ENCODE measurements around the gene FGF12. TPM values are rescaled to one million over a fixed set of nuclear protein-coding genes. Genes with fewer than 3 reads are reported as not detected.

The FGF12 gene
- total RNA-seq, 3 donors from 2014 or later = 0.44 to 2.1 (median 0.66) TPM

DNA sequence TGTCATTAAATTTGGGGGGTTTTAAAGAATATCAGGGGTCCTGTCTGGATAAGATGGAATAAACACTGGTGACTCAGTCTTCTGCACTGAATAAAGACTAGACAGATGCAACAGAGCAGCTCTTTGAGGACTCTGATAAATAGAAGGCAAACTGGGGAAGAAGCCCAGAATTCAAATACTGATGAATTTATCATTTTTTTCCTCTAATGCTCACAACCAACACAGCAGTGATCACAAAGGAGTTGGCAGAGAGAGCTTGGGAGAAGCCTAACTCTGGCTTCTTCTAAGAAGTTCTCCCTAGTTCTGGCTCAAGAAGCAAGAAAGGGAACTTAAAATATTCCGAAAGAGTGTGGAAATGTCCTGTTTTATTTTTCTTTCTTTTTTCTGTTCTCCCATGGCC, 597.8 kb downstream of the FGF12 start:
- intact Hi-C loops (cut with DNase I; ENCODE audit: low total_unique reads) = no loop called here
- no peak for DNase-seq (ENCODE audit: low spot score in 2 of 2)
- H3K27me3 ChIP-seq = no peaks in the 10 kb centered on the region
- no peak for TF ChIP-seq POLR2A (IDR thresholded peaks at IDR 0.05)
- TF ChIP-seq CTCF (IDR thresholded peaks at IDR 0.05) = no peak
- TF ChIP-seq POLR2AphosphoS5 (IDR thresholded peaks at IDR 0.05) = no peak
- H3K4me3 ChIP-seq = no peak overlapping the region
- no peaks in the 10 kb centered on the region for H3K9me3 ChIP-seq
- no peak overlapping the region for H3K27ac ChIP-seq
- H3K4me1 ChIP-seq = no peaks in the 10 kb centered on the region
- no peaks in the 10 kb centered on the region for H3K36me3 ChIP-seq

- no peaks in the 10 kb centered on the region for H3K9me3 ChIP-seq
- H3K4me1 ChIP-seq = no peaks in the 10 kb centered on the region
- H3K4me3 ChIP-seq = no peak overlapping the region
- intact Hi-C loops (cut with DNase I; ENCODE audit: low total_unique reads) = no loop called here
- no peaks in the 10 kb centered on the region for H3K27me3 ChIP-seq
- no peaks in the 10 kb centered on the region for H3K36me3 ChIP-seq
- no peak for DNase-seq (ENCODE audit: low spot score in 2 of 2)
- no peak for TF ChIP-seq CTCF (IDR thresholded peaks at IDR 0.05)
- TF ChIP-seq POLR2A (IDR thresholded peaks at IDR 0.05) = no peak
- TF ChIP-seq POLR2AphosphoS5 (IDR thresholded peaks at IDR 0.05) = no peak
- H3K27ac ChIP-seq = no peak overlapping the region
These were observed 598.4 kb downstream of the FGF12 start for GRCh38 chr3:192128922-192129321.

GRCh38 chr3:192128060-192128459, 599.3 kb downstream of the FGF12 start:
- Histone ChIP-seq H3K9me3 (no peaks in the 10 kb centered on the region), H3K27me3 (no peaks in the 10 kb centered on the region), H3K4me1 (no peaks in the 10 kb centered on the region), H3K36me3 (no peaks in the 10 kb centered on the region), H3K4me3 (no peak overlapping the region), H3K27ac (no peak overlapping the region)
- DNase-seq (ENCODE audit: low spot score in 2 of 2) = no peak
- intact Hi-C loops (cut with DNase I; ENCODE audit: low total_unique reads) = no loop called here
- TF ChIP-seq POLR2AphosphoS5 (IDR thresholded peaks at IDR 0.05) = no peak
- TF ChIP-seq CTCF (IDR thresholded peaks at IDR 0.05) = no peak
- TF ChIP-seq POLR2A (IDR thresholded peaks at IDR 0.05) = no peak

DNA sequence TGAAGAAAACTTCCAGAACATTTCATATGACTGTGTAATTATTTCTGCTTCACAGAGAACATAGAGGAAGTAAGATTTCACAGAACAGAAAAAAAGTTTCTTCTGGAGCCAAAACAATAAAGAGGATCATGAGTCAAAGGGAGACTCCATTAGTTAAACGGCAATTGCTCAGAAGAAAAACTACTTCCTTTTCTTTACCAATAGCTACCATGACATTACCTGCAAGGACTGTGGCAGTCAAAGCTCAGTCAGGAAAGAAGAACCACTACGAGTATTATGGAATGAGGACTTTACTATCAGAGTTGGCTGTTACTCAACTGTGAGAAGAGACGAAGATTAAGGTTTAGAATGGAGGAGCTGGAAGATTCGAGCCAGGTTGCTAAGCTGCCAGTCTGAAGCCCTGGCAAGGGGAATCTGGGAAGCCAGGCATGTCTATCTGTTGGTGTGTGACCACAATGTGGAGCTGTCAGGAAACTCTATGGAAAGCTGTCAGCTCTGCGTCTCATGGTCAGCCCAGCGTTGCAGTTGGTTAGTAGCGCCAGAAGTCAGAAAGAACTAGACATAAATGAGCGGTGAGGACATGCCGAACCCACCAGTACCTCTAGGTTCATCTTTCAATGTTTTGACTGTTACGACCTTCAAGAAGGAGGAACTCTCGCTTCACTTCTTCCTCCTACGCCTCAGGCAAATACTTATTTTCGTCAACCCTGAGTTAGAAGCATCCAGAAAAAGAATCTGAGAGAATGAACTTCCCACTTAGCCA, 604.3 kb downstream of the FGF12 start:
- intact Hi-C loops (cut with DNase I; ENCODE audit: low total_unique reads) = no loop called here
- Histone ChIP-seq H3K4me3 (no peak overlapping the region), H3K27me3 (no peaks in the 10 kb centered on the region), H3K9me3 (no peaks in the 10 kb centered on the region), H3K4me1 (no peaks in the 10 kb centered on the region), H3K36me3 (no peaks in the 10 kb centered on the region), H3K27ac (no peak overlapping the region)
- DNase-seq (ENCODE audit: low spot score in 2 of 2) = no peak
- TF ChIP-seq POLR2AphosphoS5 (IDR thresholded peaks at IDR 0.05) (no peak), POLR2A (IDR thresholded peaks at IDR 0.05) (no peak), CTCF (IDR thresholded peaks at IDR 0.05) (no peak)

DNA sequence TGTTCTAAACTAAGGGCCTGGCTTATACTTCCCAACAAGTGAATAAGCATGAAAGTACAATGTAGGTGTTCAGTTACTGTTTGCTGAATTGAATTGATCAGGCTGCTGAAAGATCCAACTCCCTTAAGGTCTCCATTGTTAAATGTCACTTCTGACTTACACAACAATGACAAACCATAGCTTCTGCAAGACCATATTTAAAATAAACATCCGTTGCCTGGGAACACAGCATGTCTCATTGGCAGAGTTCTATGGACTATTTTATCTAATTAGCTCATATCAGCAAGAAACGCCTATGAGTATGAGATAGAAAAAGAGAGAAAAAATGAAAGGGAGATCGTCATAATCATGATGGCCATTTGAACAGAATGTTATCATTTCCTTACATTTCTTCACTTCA, 605.4 kb downstream of the FGF12 start:
- DNase-seq (ENCODE audit: low spot score in 2 of 2) = no peak
- Histone ChIP-seq H3K4me1 (no peaks in the 10 kb centered on the region), H3K27me3 (no peaks in the 10 kb centered on the region), H3K9me3 (no peaks in the 10 kb centered on the region), H3K27ac (no peak overlapping the region), H3K36me3 (no peaks in the 10 kb centered on the region), H3K4me3 (no peak overlapping the region)
- TF ChIP-seq POLR2A (IDR thresholded peaks at IDR 0.05) = no peak
- no peak for TF ChIP-seq CTCF (IDR thresholded peaks at IDR 0.05)
- TF ChIP-seq POLR2AphosphoS5 (IDR thresholded peaks at IDR 0.05) = no peak
- intact Hi-C loops (cut with DNase I; ENCODE audit: low total_unique reads) = no loop called here

Data from breast epithelium (tissue), 4 donors.